SK-N-MC (cell line): Measurements from ENCODE around the gene PHRF1.
A peak's percentile ranks its signal among the peaks of the same experiment; 100 is the strongest.

Experiments
- DNase-seq: peaks from one replicate; pipeline ENCODE4 v3.0.0-alpha.2; 2011; ENCODE audit warnings: low read depth, low spot score
- H3K27ac ChIP-seq: fragments of 200-600 bp; sonication (generic); 2 replicates; pipeline ENCODE4 v1.5.1; 2016; ENCODE audit warnings: mixed run types
- H3K36me3 ChIP-seq: fragments of 200-600 bp; sonication (generic); 2 replicates; pipeline ENCODE4 v1.6.1; 2017; ENCODE audit warnings: antibody characterized with exemption, low read length, mixed read lengths; ENCODE audit not compliant: insufficient read depth
- H3K4me3 ChIP-seq: fragments of 200-600 bp; sonication (generic); 2 replicates; pipeline ENCODE4 v1.5.1; 2016
- H3K9ac ChIP-seq: fragments of 200-600 bp; sonication (generic); 2 replicates; pipeline ENCODE4 v1.8.0; 2017; ENCODE audit warnings: mixed run types, mixed read lengths; ENCODE audit not compliant: insufficient read length
- H3K9me3 ChIP-seq: fragments of 200-600 bp; sonication (generic); 2 replicates; pipeline ENCODE4 v1.6.1; 2017; ENCODE audit warnings: low read depth, mild to moderate bottlenecking, antibody characterized with exemption, low read length, moderate library complexity, mixed read lengths
- EZH2 ChIP-seq: fragments of 200-600 bp; sonication (generic); IDR thresholded peaks from one replicate; pipeline ENCODE4 v1.6.1; 2017; ENCODE audit warnings: antibody characterized with exemption
- FOXP2 ChIP-seq: optimal IDR thresholded peaks from 2 replicates; pipeline ENCODE3; 2011; ENCODE audit warnings: mild to moderate bottlenecking, moderate library complexity; ENCODE audit not compliant: insufficient read depth; ENCODE audit errors: extremely low read length, control extremely low read depth
- POLR2AphosphoS5 ChIP-seq: IDR thresholded peaks from 2 replicates; pipeline ENCODE4 v1.6.1; 2012; ENCODE audit warnings: mild to moderate bottlenecking, low read depth, low read length, borderline replicate concordance

Gene PHRF1

DNA sequence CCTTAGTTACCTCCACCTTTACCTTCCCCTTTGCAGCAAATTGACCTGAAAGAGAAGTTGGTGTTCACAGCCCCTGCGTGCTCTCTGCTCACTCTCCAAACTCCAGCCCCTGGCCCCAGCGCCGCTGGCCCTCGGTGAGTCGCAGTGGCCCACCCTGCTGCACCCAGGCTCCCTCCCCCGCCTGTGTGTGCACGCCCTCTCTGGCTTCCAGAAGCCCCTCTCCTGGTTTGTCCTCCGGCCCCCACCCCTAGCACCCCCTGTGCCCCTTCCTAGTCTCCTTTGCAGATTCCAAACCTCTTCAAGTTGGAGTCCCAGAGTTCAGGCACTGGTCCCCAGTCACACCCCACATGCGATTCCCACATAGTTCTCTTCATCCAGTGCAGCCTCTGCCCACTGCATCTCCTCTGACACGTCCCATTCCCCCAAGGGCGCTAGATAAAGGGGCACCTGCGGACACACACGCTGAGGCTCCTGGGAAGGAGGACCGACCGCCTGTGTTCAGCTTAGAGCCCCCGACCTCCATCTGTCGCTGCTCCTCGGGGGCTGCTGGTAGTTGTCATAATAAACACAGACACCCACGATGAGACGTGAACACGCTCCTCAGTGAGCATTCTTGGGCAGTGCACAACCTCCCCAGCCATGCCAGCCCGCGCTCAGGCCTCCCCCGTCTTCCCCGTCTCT lies 1.5 kb upstream of the PHRF1 start:
- Histone ChIP-seq H3K9ac (peak overlapping the region; percentile 74), H3K27ac (peak overlapping the region; percentile 91; the same call in 1 of the 2 replicates)
- no peak for TF ChIP-seq POLR2AphosphoS5
- TF ChIP-seq EZH2 = no peak
- no peak for TF ChIP-seq FOXP2

DNA sequence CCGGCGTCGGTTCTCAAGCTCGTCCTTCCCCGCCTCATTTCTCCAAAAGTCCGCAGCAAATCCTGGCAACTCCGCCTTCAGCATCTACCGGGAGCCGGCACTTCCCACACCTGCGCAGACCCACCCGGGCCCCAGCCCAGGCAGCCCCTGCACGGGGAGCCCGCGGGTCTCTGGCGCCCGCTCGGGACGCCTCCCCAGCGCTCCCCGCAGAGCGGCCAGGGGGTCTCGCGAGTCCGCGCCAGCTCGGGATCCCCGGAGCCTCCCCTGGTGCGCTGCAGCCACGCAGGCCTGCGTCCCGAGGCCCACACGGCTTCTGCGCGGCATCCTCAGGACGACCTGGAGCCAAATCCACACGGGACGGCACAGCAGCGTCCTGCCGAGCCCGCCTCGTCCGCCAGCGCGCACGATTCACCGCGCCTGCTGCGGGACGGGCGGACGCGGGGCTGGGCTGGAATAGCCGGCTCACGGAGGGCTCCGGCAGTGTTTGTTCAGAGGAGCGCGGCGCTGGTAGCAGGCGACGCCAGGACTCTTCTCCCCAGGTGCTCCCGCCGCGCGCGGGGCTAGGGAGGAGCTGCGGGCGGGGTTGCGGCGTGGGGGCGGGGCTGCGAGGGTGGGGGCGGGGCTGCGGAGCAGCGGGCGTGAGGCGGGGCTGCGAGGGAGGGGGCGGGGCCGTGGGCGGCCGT lies 816 bp upstream of the PHRF1 start:
- H3K36me3 ChIP-seq = no peaks in the 10 kb centered on the region; the same call in 1 of the 2 replicates
- H3K9ac ChIP-seq = peak overlapping the region; percentile 74
- peak overlapping the region; percentile 1; the same call in 1 of the 2 replicates for H3K27ac ChIP-seq
- TF ChIP-seq EZH2 = no peak
- no peak for TF ChIP-seq FOXP2
- peak; percentile 77 for TF ChIP-seq POLR2AphosphoS5
- no peak for DNase-seq
- peak overlapping the region; percentile 92 for H3K4me3 ChIP-seq
- H3K9me3 ChIP-seq = no peaks in the 10 kb centered on the region

More for the DNA sequence above, 1.5 kb upstream of the PHRF1 start:
- H3K4me3 ChIP-seq = peak overlapping the region; percentile 92
- DNase-seq = no peak
- H3K9me3 ChIP-seq = no peaks in the 10 kb centered on the region
- H3K36me3 ChIP-seq = no peaks in the 10 kb centered on the region; the same call in 1 of the 2 replicates

GRCh38 chr11:576811-577610 lies 741 bp downstream of the PHRF1 start:
- DNase-seq = no peak
- TF ChIP-seq FOXP2 (no peak), POLR2AphosphoS5 (no peak), EZH2 (no peak)

GRCh38 chr11:577611-577894 lies 1.3 kb downstream of the PHRF1 start:
- peaks cover 10% of the 10 kb centered on the region; the same call in 1 of the 2 replicates for H3K36me3 ChIP-seq
- H3K9ac ChIP-seq = peak overlapping the region; percentile 100
- no peak overlapping the region for H3K27ac ChIP-seq
- TF ChIP-seq POLR2AphosphoS5 (no peak), EZH2 (no peak)
- no peak for DNase-seq
- H3K9me3 ChIP-seq = no peaks in the 10 kb centered on the region
- peak overlapping the region; percentile 96 for H3K4me3 ChIP-seq

More at GRCh38 chr11:576811-577610, 741 bp downstream of the PHRF1 start:
- no peaks in the 10 kb centered on the region for H3K9me3 ChIP-seq
- H3K4me3 ChIP-seq = peak overlapping the region; percentile 96
- peaks cover 10% of the 10 kb centered on the region; the same call in 1 of the 2 replicates for H3K36me3 ChIP-seq
- H3K9ac ChIP-seq = peak overlapping the region; percentile 100
- peak overlapping the region; percentile 19; the same call in 1 of the 2 replicates for H3K27ac ChIP-seq

DNA sequence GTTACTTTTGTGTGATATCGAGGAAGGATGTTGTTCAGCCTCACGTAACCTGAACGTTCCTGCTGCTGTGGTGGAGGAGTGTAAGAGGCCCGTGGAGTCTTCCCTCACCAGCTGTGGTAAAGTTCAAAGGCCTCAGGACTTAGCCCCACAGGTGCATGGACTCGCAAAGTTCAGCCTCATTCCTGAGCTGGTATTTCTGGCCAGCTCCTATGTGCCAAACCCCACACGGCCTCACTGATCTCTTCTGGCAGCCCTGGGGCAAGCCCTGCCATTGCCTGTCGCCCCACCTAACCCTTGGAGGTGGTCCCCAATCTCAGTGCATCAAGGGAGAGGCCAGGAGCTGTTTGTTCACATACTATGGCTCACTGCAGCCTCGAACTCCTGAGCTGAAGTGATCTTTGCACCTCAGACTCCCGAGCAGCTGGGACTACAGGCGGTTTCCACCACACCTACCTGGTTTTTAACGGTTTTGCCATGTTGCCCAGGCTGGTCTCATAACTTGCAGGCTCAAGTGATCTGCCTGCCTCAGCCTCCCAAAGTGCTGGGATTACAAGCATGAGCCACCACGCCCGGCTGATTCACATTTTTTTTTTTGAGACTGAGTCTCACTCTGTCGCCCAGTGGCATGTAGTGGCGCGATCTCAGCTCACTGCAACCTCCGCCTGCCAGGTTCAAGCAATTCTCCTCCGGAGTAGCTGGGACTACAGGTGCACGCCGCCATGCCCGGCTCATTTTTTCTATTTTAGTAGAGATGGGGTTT lies 2.2 kb downstream of the PHRF1 start:
- Histone ChIP-seq H3K9ac (peak overlapping the region; percentile 100), H3K36me3 (peaks cover 14% of the 10 kb centered on the region; the same call in 1 of the 2 replicates), H3K4me3 (peak overlapping the region; percentile 96)

GRCh38 chr11:579830-580601 lies 3.7 kb downstream of the PHRF1 start:
- Histone ChIP-seq H3K9me3 (no peaks in the 10 kb centered on the region), H3K36me3 (peaks cover 21% of the 10 kb centered on the region; the same call in 1 of the 2 replicates), H3K4me3 (no peak overlapping the region), H3K27ac (no peak overlapping the region), H3K9ac (no peak overlapping the region)
- TF ChIP-seq POLR2AphosphoS5 (no peak), FOXP2 (no peak), EZH2 (no peak)
- no peak for DNase-seq

More for the DNA sequence above, 2.2 kb downstream of the PHRF1 start:
- TF ChIP-seq POLR2AphosphoS5 (no peak), FOXP2 (no peak), EZH2 (no peak)
- no peak overlapping the region for H3K27ac ChIP-seq
- DNase-seq = no peak
- H3K9me3 ChIP-seq = no peaks in the 10 kb centered on the region

DNA sequence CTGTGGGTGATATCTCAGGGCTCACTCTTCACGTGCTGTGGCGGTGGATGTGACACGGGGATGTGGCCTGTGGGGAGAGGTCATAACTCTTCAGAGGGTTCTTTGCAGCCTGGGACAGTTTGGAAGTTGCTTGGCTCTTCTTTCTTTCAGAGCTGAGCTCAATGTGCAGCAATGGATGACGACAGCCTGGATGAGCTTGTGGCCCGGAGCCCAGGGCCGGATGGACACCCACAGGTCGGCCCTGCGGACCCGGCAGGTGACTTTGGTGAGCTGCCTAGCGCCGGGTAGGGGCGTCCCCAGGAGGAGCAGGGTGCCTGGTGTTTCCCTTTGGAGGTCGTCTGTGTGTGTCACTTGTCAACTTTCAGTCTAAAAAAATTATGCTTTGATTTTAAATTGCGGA lies 5.1 kb downstream of the PHRF1 start:
- H3K27ac ChIP-seq = no peak overlapping the region
- H3K4me3 ChIP-seq = no peak overlapping the region
- H3K36me3 ChIP-seq = peaks cover 25% of the 10 kb centered on the region; the same call in 1 of the 2 replicates
- DNase-seq = no peak
- TF ChIP-seq POLR2AphosphoS5 = no peak
- TF ChIP-seq EZH2 = no peak
- no peak for TF ChIP-seq FOXP2
- H3K9me3 ChIP-seq = no peaks in the 10 kb centered on the region
- no peak overlapping the region for H3K9ac ChIP-seq

DNA sequence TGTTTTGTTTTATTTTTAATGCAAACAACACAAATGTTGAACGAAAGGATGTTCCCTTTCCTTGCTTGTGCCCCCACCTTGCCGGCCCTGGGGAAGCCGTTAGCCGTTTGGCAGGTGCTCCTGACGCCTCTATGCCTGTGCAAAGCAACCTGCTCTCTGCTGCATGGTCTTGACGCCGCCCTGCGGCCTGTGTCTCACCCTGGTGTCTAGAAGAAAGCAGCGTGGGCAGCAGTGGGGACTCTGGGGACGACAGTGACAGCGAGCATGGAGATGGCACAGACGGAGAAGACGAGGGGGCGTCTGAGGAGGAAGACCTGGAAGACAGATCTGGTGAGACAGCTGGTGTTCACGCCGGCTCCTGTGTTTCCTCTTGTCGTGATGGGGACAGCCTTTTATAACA lies 5.5 kb downstream of the PHRF1 start:
- H3K36me3 ChIP-seq = peaks cover 29% of the 10 kb centered on the region; the same call in 1 of the 2 replicates
- no peak overlapping the region for H3K9ac ChIP-seq
- no peak for DNase-seq
- H3K9me3 ChIP-seq = no peaks in the 10 kb centered on the region
- H3K4me3 ChIP-seq = no peak overlapping the region
- TF ChIP-seq FOXP2 = no peak
- TF ChIP-seq EZH2 = no peak
- TF ChIP-seq POLR2AphosphoS5 = no peak
- no peak overlapping the region for H3K27ac ChIP-seq
